Measurements from ENCODE around the gene ZNHIT1. TPM values are rescaled to one million over a fixed set of nuclear protein-coding genes. Genes with fewer than 3 reads are reported as not detected.

Gene ZNHIT1
- total and polyA plus RNA-seq, 2 donors (not counting 3 experiments of a cell fraction or from before 2014, with no cell fraction given), result 74.1 to 89.9 TPM

GRCh38 chr7:101248276-101248675 lies 30.3 kb downstream of the ZNHIT1 start:
- intact Hi-C loops (cut with micrococcal nuclease) (no loop called here), dilution Hi-C loops (cut with MboI; ENCODE audit: extremely low pct_ligation_motif_present, low sequenced_read_pairs) (no loop called here)
- Histone ChIP-seq H4K20me1 (replicated peaks; ENCODE audit: control insufficient read depth, extremely low read depth, insufficient read depth, low read length) (no peaks in the 10 kb centered on the region), H3K9me1 (replicated peaks; ENCODE audit: control insufficient read depth, extremely low read depth, insufficient read depth, low read length) (no peaks in the 10 kb centered on the region), H3K4me3 (replicated peaks in 1 of 3; ENCODE audit: insufficient read depth in 1 of 3, low read depth in 1 of 3, low read length in 3 of 3) (no peak overlapping the region), H3K4me1 (ENCODE audit: control insufficient read depth, extremely low read depth, insufficient read depth, low read length) (peaks cover 17% of the 10 kb centered on the region), H3K27ac (ENCODE audit: insufficient read depth, low read depth, low read length) (no peak overlapping the region), H2AFZ (ENCODE audit: low read depth, low read length) (no peak overlapping the region), H3K4me2 (ENCODE audit: insufficient read depth, low read length) (no peak overlapping the region), H3K36me3 (ENCODE audit: control insufficient read depth in 2 of 2, extremely low read depth in 1 of 2, insufficient read depth in 2 of 2, low read length in 2 of 2) (peaks cover 0 to 3% of the 10 kb centered on the region in 2 experiments), H3K9me3 (replicated peaks; ENCODE audit: control insufficient read depth, insufficient read depth, low read length) (no peaks in the 10 kb centered on the region), H3K27me3 (ENCODE audit: control insufficient read depth in 2 of 2, insufficient read depth in 2 of 2, low read length in 2 of 2) (no peaks in the 10 kb centered on the region), H3K79me2 (ENCODE audit: control insufficient read depth, insufficient read depth, low read length) (peaks cover 33% of the 10 kb centered on the region), H3K9ac (replicated peaks; ENCODE audit: extremely low read depth, insufficient read depth, low read length) (no peak overlapping the region)
- no peak for DNase-seq (ENCODE audit: low read depth, low spot score)
- POLR2A ChIA-PET, result no interaction called here
- BruUV-seq (replicated peaks), result no TSS peak
- FAIRE-seq, result no peak
- CTCF ChIA-PET, result interaction anchor here (0.9 kb wide), 1 partner anchor 105 kb away, joined by 4 read pairs; no protein-coding TSS in a partner anchor
- TF ChIP-seq MYC (IDR thresholded peaks at IDR 0.05; ENCODE audit: low read depth, low read length) (no peak), EZH2 (IDR thresholded peaks at IDR 0.05; ENCODE audit: borderline replicate concordance, low read depth, low read length, severe bottlenecking) (no peak), CTCF (IDR thresholded peaks at IDR 0.05; ENCODE audit: extremely low read depth in 1 of 2, insufficient read depth in 1 of 2, low read depth in 1 of 2, low read length in 2 of 2) (no peak), POLR2A (IDR thresholded peaks at IDR 0.05; ENCODE audit: low read depth, low read length) (no peak), GATA2 (IDR thresholded peaks at IDR 0.05; ENCODE audit: insufficient read depth, insufficient read length, low read depth, low read length) (no peak), JUN (IDR thresholded peaks at IDR 0.05; ENCODE audit: borderline replicate concordance, insufficient read depth, insufficient read length, low read depth) (no peak), FOS (IDR thresholded peaks at IDR 0.05; ENCODE audit: borderline replicate concordance, insufficient read depth, low read length) (no peak), POLR2AphosphoS5 (IDR thresholded peaks at IDR 0.05; ENCODE audit: insufficient read depth, low read depth, low read length) (no peak), MAX (IDR thresholded peaks at IDR 0.05; ENCODE audit: insufficient read depth, insufficient read length) (no peak)
